Nephron progenitor cell (in vitro differentiated cells): ENCODE data around the gene CD47.

Experiments used
- DNase-seq: peaks from one replicate; pipeline ENCODE4 v3.0.0; 2021
- H3K27ac Mint-ChIP-seq: 2 replicates; pipeline ENCODE4 v1.8.0; 2021; ENCODE audit warnings: mild to moderate bottlenecking, moderate library complexity, mixed read lengths
- H3K27me3 Mint-ChIP-seq: 2 replicates; pipeline ENCODE4 v1.8.0; 2021; ENCODE audit warnings: mild to moderate bottlenecking, low read depth, mixed read lengths; ENCODE audit not compliant: poor library complexity
- H3K36me3 Mint-ChIP-seq: 2 replicates; pipeline ENCODE4 v1.8.0; 2021; ENCODE audit warnings: low read depth, mixed read lengths
- H3K4me1 Mint-ChIP-seq: 2 replicates; pipeline ENCODE4 v1.8.0; 2021; ENCODE audit warnings: mixed read lengths
- H3K4me3 Mint-ChIP-seq: 2 replicates; pipeline ENCODE4 v1.8.0; 2021; ENCODE audit warnings: mild to moderate bottlenecking, moderate library complexity, mixed read lengths
- H3K9me3 Mint-ChIP-seq: 2 replicates; pipeline ENCODE4 v1.8.0; 2021; ENCODE audit warnings: mild to moderate bottlenecking, moderate library complexity, mixed read lengths
- CTCF ChIP-seq: fragments of 200-600 bp; sonication (generic); IDR thresholded peaks from 2 replicates; pipeline ENCODE4 v1.5.0; 2021; ENCODE audit warnings: antibody characterized with exemption

Gene CD47

DNA sequence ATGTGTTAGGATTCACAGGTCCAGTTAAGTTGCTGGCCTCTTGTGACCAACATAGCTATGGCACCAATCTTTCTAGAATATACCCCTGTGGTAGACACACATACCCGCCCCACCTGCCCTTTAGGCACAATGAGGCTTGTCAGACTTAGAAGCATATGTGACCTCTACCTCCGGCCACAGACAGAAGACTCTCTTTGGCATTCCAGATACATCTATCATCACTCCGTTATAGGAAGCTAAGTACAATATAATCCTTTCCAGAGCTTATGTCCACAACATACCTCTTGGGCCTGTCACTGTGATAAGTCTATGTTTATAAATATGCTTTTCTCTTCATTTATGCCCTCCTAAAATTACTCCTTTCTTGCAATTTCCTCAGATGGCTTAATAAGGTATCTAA, 39.8 kb downstream of the CD47 start:
- Mint-ChIP-seq H3K4me1 (peaks cover 4% of the 10 kb centered on the region), H3K9me3 (no peaks in the 10 kb centered on the region), H3K27me3 (no peaks in the 10 kb centered on the region), H3K27ac (no peak overlapping the region), H3K4me3 (no peak overlapping the region), H3K36me3 (peaks cover 10% of the 10 kb centered on the region)
- TF ChIP-seq CTCF, result no peak
- no peak for DNase-seq

GRCh38 chr3:108047987-108048386, 42.8 kb downstream of the CD47 start:
- Mint-ChIP-seq H3K4me3 (no peak overlapping the region), H3K27me3 (no peaks in the 10 kb centered on the region)
- TF ChIP-seq CTCF, result no peak

DNA sequence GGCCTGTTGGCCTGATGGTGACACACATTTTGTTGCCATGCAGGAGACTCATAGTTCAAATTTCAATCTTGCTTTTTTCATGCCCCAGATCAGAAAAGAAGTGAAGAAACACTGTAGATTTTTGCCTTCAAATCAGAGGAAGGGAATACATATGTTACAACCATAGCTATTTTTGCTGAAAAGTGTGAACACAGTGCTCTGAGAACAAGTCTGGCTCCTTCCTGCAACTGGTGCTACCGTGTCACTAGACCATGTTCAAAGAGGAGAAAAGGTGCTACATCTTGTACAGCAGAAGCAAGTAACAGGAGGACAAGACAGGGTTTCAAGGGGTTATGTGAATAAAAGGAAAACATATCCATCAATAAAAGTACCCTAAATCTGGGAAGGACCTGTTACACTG, 44.6 kb downstream of the CD47 start:
- Mint-ChIP-seq H3K27me3 (no peaks in the 10 kb centered on the region), H3K4me1 (peaks cover 19% of the 10 kb centered on the region), H3K9me3 (no peaks in the 10 kb centered on the region), H3K4me3 (no peak overlapping the region), H3K36me3 (peaks cover 5% of the 10 kb centered on the region), H3K27ac (no peak overlapping the region)
- TF ChIP-seq CTCF, result no peak
- no peak for DNase-seq

More at GRCh38 chr3:108047987-108048386, 42.8 kb downstream of the CD47 start:
- DNase-seq, result no peak
- Mint-ChIP-seq H3K27ac (no peak overlapping the region), H3K9me3 (no peaks in the 10 kb centered on the region), H3K36me3 (peaks cover 5% of the 10 kb centered on the region), H3K4me1 (peaks cover 19% of the 10 kb centered on the region)

GRCh38 chr3:108044699-108045098, 46.1 kb downstream of the CD47 start:
- H3K9me3 Mint-ChIP-seq, result no peaks in the 10 kb centered on the region
- H3K4me3 Mint-ChIP-seq, result no peak overlapping the region
- no peak for TF ChIP-seq CTCF
- no peak for DNase-seq
- peak overlapping the region; percentile 0 for H3K27ac Mint-ChIP-seq
- peaks cover 19% of the 10 kb centered on the region for H3K4me1 Mint-ChIP-seq
- no peaks in the 10 kb centered on the region for H3K27me3 Mint-ChIP-seq
- H3K36me3 Mint-ChIP-seq, result no peaks in the 10 kb centered on the region

DNA sequence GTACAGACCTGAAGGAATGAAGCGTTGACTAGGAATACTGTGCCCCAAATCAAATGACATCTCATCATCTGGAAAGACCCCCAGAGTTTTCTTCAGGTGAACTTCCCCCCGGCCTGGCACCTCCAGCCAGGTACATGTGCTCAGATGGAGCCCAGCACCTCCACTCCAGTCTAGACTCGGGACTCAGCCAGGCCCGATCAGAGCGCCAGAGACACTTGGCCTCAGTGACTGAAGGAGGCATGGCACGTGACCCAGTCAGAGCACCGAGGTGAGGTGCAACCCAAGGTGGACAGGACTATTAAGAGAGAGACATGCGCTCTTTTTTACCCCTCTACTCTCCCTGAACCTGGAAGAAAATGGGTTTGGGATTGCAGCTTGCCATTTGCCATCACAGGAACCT, 48.5 kb downstream of the CD47 start:
- no peak for TF ChIP-seq CTCF
- H3K9me3 Mint-ChIP-seq, result no peaks in the 10 kb centered on the region
- H3K4me1 Mint-ChIP-seq, result peaks cover 19% of the 10 kb centered on the region
- no peak for DNase-seq
- H3K4me3 Mint-ChIP-seq, result no peak overlapping the region
- no peaks in the 10 kb centered on the region for H3K27me3 Mint-ChIP-seq
- H3K27ac Mint-ChIP-seq, result no peak overlapping the region
- H3K36me3 Mint-ChIP-seq, result no peaks in the 10 kb centered on the region

DNA sequence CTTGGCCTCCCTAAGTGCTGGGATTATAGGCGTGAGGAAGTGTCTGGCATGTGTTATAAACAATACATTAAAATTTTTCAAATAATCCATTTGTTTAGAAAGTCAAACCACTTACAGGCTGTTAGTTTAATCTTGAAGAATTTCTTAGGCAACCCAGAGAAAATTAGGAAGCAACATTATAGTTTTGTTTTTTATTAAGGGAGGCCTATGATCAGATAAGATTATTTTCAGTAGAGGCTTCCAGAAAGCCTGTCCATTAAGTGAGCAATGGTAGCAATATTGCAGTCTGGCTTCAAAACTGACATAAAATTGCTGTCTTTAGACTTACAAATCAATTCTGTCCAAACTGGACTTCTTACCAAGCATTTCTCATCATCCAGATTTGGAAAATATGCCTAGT, 49.6 kb downstream of the CD47 start:
- H3K4me1 Mint-ChIP-seq, result peaks cover 17% of the 10 kb centered on the region
- no peak overlapping the region for H3K4me3 Mint-ChIP-seq
- DNase-seq, result no peak
- no peaks in the 10 kb centered on the region for H3K36me3 Mint-ChIP-seq
- H3K27me3 Mint-ChIP-seq, result no peaks in the 10 kb centered on the region
- H3K9me3 Mint-ChIP-seq, result no peaks in the 10 kb centered on the region
- TF ChIP-seq CTCF, result no peak
- no peak overlapping the region for H3K27ac Mint-ChIP-seq
